Measurements from ENCODE around the gene ATRN. TPM values are rescaled to one million over a fixed set of nuclear protein-coding genes. Genes with fewer than 3 reads are reported as not detected.

ATRN gene
- total RNA-seq, 2 experiments from 2014 or later = 8.8 to 9.1 TPM

DNA sequence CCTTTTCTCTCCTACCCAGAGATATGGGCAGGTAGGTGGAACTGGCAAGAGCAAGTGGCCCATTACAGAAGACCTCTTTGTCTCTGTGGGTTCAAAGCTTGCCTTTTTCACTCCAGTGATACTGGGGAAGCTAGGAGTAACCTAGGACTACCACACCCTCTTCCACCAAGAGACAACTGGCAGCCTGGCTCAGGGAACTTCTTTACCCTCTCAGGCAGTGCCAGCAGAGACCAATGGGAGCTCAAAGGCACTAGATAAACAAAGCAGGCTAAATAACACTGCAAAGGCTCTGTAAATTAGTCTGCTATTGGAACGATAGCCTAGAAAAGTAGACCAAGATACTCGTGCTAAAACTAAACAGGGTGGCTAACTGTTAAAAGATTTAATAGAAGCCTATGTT is 32.1 kb downstream of the ATRN start:
- TF ChIP-seq, protein P1, sequence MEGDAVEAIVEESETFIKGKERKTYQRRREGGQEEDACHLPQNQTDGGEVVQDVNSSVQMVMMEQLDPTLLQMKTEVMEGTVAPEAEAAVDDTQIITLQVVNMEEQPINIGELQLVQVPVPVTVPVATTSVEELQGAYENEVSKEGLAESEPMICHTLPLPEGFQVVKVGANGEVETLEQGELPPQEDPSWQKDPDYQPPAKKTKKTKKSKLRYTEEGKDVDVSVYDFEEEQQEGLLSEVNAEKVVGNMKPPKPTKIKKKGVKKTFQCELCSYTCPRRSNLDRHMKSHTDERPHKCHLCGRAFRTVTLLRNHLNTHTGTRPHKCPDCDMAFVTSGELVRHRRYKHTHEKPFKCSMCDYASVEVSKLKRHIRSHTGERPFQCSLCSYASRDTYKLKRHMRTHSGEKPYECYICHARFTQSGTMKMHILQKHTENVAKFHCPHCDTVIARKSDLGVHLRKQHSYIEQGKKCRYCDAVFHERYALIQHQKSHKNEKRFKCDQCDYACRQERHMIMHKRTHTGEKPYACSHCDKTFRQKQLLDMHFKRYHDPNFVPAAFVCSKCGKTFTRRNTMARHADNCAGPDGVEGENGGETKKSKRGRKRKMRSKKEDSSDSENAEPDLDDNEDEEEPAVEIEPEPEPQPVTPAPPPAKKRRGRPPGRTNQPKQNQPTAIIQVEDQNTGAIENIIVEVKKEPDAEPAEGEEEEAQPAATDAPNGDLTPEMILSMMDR (IDR thresholded peaks at IDR 0.05) = no peak
- no peaks in the 10 kb centered on the region for H3K4me1 ChIP-seq (ENCODE audit: insufficient read depth, low read length)
- no peaks in the 10 kb centered on the region for H3K4me1 Mint-ChIP-seq (ENCODE audit: low read depth)
- no peaks in the 10 kb centered on the region for H3K27me3 Mint-ChIP-seq
- intact Hi-C loops (cut with DNase I, micrococcal nuclease) = no loop called here
- POLR2A ChIA-PET = no interaction called here
- no peaks in the 10 kb centered on the region for H3K36me3 ChIP-seq (ENCODE audit: insufficient read depth, low read length)
- no peak overlapping the region for H3K4me3 ChIP-seq (ENCODE audit: low read length)
- CTCF ChIA-PET = no interaction called here
- ATAC-seq (ENCODE audit: poor library complexity) = no peak
- H3K27ac Mint-ChIP-seq = no peak overlapping the region
- H3K27ac ChIP-seq (ENCODE audit: low read depth in 1 of 2, low read length in 2 of 2) = no peak overlapping the region
- peaks cover 3% of the 10 kb centered on the region for H3K9me3 Mint-ChIP-seq
- H3K36me3 Mint-ChIP-seq (ENCODE audit: low read depth) = no peaks in the 10 kb centered on the region
- H3K9me3 ChIP-seq (ENCODE audit: control insufficient read depth in 1 of 2, insufficient read depth in 1 of 2, low read length in 2 of 2) = no peaks in the 10 kb centered on the region
- DNase-seq = no peak
- no peaks in the 10 kb centered on the region for H3K27me3 ChIP-seq (ENCODE audit: control insufficient read depth in 1 of 2, insufficient read depth in 2 of 2, low read length in 2 of 2)
- H3K4me3 Mint-ChIP-seq = no peak overlapping the region

GRCh38 chr20:3505148-3505547 is 34.3 kb downstream of the ATRN start:
- Mint-ChIP-seq H3K4me3 (no peak overlapping the region), H3K4me1 (ENCODE audit: low read depth) (no peaks in the 10 kb centered on the region), H3K36me3 (ENCODE audit: low read depth) (no peaks in the 10 kb centered on the region), H3K27ac (no peak overlapping the region), H3K9me3 (peaks cover 3% of the 10 kb centered on the region), H3K27me3 (no peaks in the 10 kb centered on the region)
- TF ChIP-seq, protein P1 (IDR thresholded peaks at IDR 0.05) = no peak
- Histone ChIP-seq H3K36me3 (ENCODE audit: insufficient read depth, low read length) (no peaks in the 10 kb centered on the region), H3K27me3 (ENCODE audit: control insufficient read depth in 1 of 2, insufficient read depth in 2 of 2, low read length in 2 of 2) (no peaks in the 10 kb centered on the region), H3K9me3 (ENCODE audit: control insufficient read depth in 1 of 2, insufficient read depth in 1 of 2, low read length in 2 of 2) (no peaks in the 10 kb centered on the region), H3K4me3 (ENCODE audit: low read length) (no peak overlapping the region), H3K4me1 (ENCODE audit: insufficient read depth, low read length) (no peaks in the 10 kb centered on the region), H3K27ac (ENCODE audit: low read depth in 1 of 2, low read length in 2 of 2) (no peak overlapping the region)
- ATAC-seq (ENCODE audit: poor library complexity) (no peak), DNase-seq (no peak)
- ChIA-PET POLR2A (no interaction called here), CTCF (no interaction called here)
- intact Hi-C loops (cut with DNase I, micrococcal nuclease) = no loop called here

- TF ChIP-seq, protein P1 (IDR thresholded peaks at IDR 0.05) = no peak
- Mint-ChIP-seq H3K36me3 (ENCODE audit: low read depth) (peaks cover 5% of the 10 kb centered on the region), H3K4me3 (no peak overlapping the region), H3K4me1 (ENCODE audit: low read depth) (no peaks in the 10 kb centered on the region), H3K9me3 (no peaks in the 10 kb centered on the region), H3K27ac (no peak overlapping the region), H3K27me3 (no peaks in the 10 kb centered on the region)
- intact Hi-C loops (cut with DNase I, micrococcal nuclease) = no loop called here
- POLR2A ChIA-PET = no interaction called here
- no peak for DNase-seq
- H3K9me3 ChIP-seq (ENCODE audit: control insufficient read depth in 1 of 2, insufficient read depth in 1 of 2, low read length in 2 of 2) = no peaks in the 10 kb centered on the region
- H3K36me3 ChIP-seq (ENCODE audit: insufficient read depth, low read length) = no peaks in the 10 kb centered on the region
- CTCF ChIA-PET = no interaction called here
- H3K27ac ChIP-seq (ENCODE audit: low read depth in 1 of 2, low read length in 2 of 2) = no peak overlapping the region
- H3K27me3 ChIP-seq (ENCODE audit: control insufficient read depth in 1 of 2, insufficient read depth in 2 of 2, low read length in 2 of 2) = no peaks in the 10 kb centered on the region
- no peak overlapping the region for H3K4me3 ChIP-seq (ENCODE audit: low read length)
- ATAC-seq (ENCODE audit: poor library complexity) = no peak
- no peaks in the 10 kb centered on the region for H3K4me1 ChIP-seq (ENCODE audit: insufficient read depth, low read length)
Observed at GRCh38 chr20:3509064-3509463, 38.2 kb downstream of the ATRN start.
